ENCODE measurements around the gene ANKK1. TPM values are rescaled to one million over a fixed set of nuclear protein-coding genes. Genes with fewer than 3 reads are reported as not detected.

The ANKK1 gene
- total RNA-seq, 2 donors from 2014 or later: 0.10 to 0.32 TPM

GRCh38 chr11:113356203-113356602 is 31.4 kb upstream of the ANKK1 start:
- H3K4me1 ChIP-seq: no peaks in the 10 kb centered on the region
- H3K4me3 ChIP-seq: no peak overlapping the region
- DNase-seq: no peak
- no peaks in the 10 kb centered on the region for H3K27me3 ChIP-seq
- no peaks in the 10 kb centered on the region for H3K36me3 ChIP-seq
- no peak overlapping the region for H3K9ac ChIP-seq (ENCODE audit: low read depth in 2 of 2, low read length in 2 of 2)
- intact Hi-C loops (cut with DNase I): no loop called here
- no peak for TF ChIP-seq CTCF (IDR thresholded peaks at IDR 0.05)
- H3K27ac ChIP-seq: no peak overlapping the region
- H3K9me3 ChIP-seq: no peaks in the 10 kb centered on the region

- Histone ChIP-seq H3K4me3 (no peak overlapping the region), H3K27me3 (no peaks in the 10 kb centered on the region), H3K9me3 (no peaks in the 10 kb centered on the region), H3K4me1 (no peaks in the 10 kb centered on the region), H3K9ac (ENCODE audit: low read depth in 2 of 2, low read length in 2 of 2) (no peak overlapping the region), H3K36me3 (no peaks in the 10 kb centered on the region), H3K27ac (no peak overlapping the region)
- no peak for TF ChIP-seq CTCF (IDR thresholded peaks at IDR 0.05)
- intact Hi-C loops (cut with DNase I): no loop called here
- no peak for DNase-seq
Observed at GRCh38 chr11:113363406-113363805, 24.2 kb upstream of the ANKK1 start.

- H3K27ac ChIP-seq: no peak overlapping the region
- no peaks in the 10 kb centered on the region for H3K36me3 ChIP-seq
- no peak overlapping the region for H3K4me3 ChIP-seq
- H3K4me1 ChIP-seq: no peaks in the 10 kb centered on the region
- no peak for DNase-seq
- TF ChIP-seq CTCF (IDR thresholded peaks at IDR 0.05): no peak
- intact Hi-C loops (cut with DNase I): no loop called here
- no peaks in the 10 kb centered on the region for H3K27me3 ChIP-seq
- no peaks in the 10 kb centered on the region for H3K9me3 ChIP-seq
- no peak overlapping the region for H3K9ac ChIP-seq (ENCODE audit: low read depth in 2 of 2, low read length in 2 of 2)
Observed at GRCh38 chr11:113363996-113364641, 23.5 kb upstream of the ANKK1 start.

GRCh38 chr11:113365895-113366294 is 21.7 kb upstream of the ANKK1 start:
- no peak for TF ChIP-seq CTCF (IDR thresholded peaks at IDR 0.05)
- H3K27ac ChIP-seq: no peak overlapping the region
- no peaks in the 10 kb centered on the region for H3K36me3 ChIP-seq
- DNase-seq: no peak
- no peak overlapping the region for H3K4me3 ChIP-seq
- no peak overlapping the region for H3K9ac ChIP-seq (ENCODE audit: low read depth in 2 of 2, low read length in 2 of 2)
- H3K4me1 ChIP-seq: no peaks in the 10 kb centered on the region
- no peaks in the 10 kb centered on the region for H3K9me3 ChIP-seq
- intact Hi-C loops (cut with DNase I): no loop called here
- H3K27me3 ChIP-seq: no peaks in the 10 kb centered on the region

GRCh38 chr11:113369411-113369810 is 18.2 kb upstream of the ANKK1 start:
- H3K4me1 ChIP-seq: no peaks in the 10 kb centered on the region
- no peak for TF ChIP-seq CTCF (IDR thresholded peaks at IDR 0.05)
- H3K27ac ChIP-seq: no peak overlapping the region
- no peak overlapping the region for H3K9ac ChIP-seq (ENCODE audit: low read depth in 2 of 2, low read length in 2 of 2)
- no peaks in the 10 kb centered on the region for H3K27me3 ChIP-seq
- DNase-seq: no peak
- intact Hi-C loops (cut with DNase I): no loop called here
- no peak overlapping the region for H3K4me3 ChIP-seq
- no peaks in the 10 kb centered on the region for H3K9me3 ChIP-seq
- no peaks in the 10 kb centered on the region for H3K36me3 ChIP-seq

Measured in colonic mucosa (tissue), 4 donors.